Activated CD8-positive, alpha-beta T cell treated with anti-CD3 and anti-CD28 coated beads, Interleukin-2, amount 10 ng/mL, durations not matched to agents 7 days and 5 days (primary cell): Measurements from ENCODE around the gene GNG10. TPM values are rescaled to one million over a fixed set of nuclear protein-coding genes. Genes with fewer than 3 reads are reported as not detected.

ENCODE experiments used
- total RNA-seq, 2 experiments: library from RNA; stranded (reverse); gene quantifications; one replicate each; pipeline ENCODE4 v1.2.3, GENCODE V29; 2021

Gene GNG10
- total RNA-seq, 2 experiments from 2014 or later, result 21.4 TPM

Other genes starting within 250 kb of the GNG10 start
- gene ECPAS, start 177.2 kb upstream of the GNG10 start, total RNA-seq, result 10 to 100 TPM; 55.9 to 59.1 TPM
- gene ZNF483, start 136.4 kb upstream of the GNG10 start, total RNA-seq, result 1 to 10 TPM; 2.2 to 2.3 TPM
- not detected for gene PTGR1, start 62.0 kb upstream of the GNG10 start, total RNA-seq
- 1 to 10 TPM; 3.9 to 4.2 TPM for gene DNAJC25, start 30.3 kb upstream of the GNG10 start, total RNA-seq
- not detected for gene SHOC1, start 133.3 kb downstream of the GNG10 start, total RNA-seq
- 10 to 100 TPM; 24.6 to 25.4 TPM for gene UGCG, start 235.2 kb downstream of the GNG10 start, total RNA-seq